Endodermal cell (in vitro differentiated cells): Measurements from ENCODE around the gene SPEN. TPM values are rescaled to one million over a fixed set of nuclear protein-coding genes. Genes with fewer than 3 reads are reported as not detected.

Source experiments
- DNase-seq: peaks from one replicate; pipeline ENCODE4 v3.0.0-alpha.2; 2017
- H3K27ac ChIP-seq: 2 replicates; pipeline ENCODE4 v1.5.1; 2013; ENCODE audit warnings: mild to moderate bottlenecking, low read depth, low read length, moderate library complexity
- H3K27me3 ChIP-seq: 2 replicates; pipeline ENCODE4 v1.6.1; 2013; ENCODE audit warnings: mild to moderate bottlenecking, low read length, moderate library complexity; ENCODE audit not compliant: insufficient read depth, control insufficient read depth, poor library complexity, severe bottlenecking
- H3K36me3 ChIP-seq: 2 replicates; pipeline ENCODE4 v1.7.0; 2013; ENCODE audit warnings: mild to moderate bottlenecking, low read length, moderate library complexity; ENCODE audit not compliant: control insufficient read depth, insufficient read depth
- H3K4me1 ChIP-seq: one replicate; pipeline ENCODE4 v1.7.0; 2013; ENCODE audit warnings: low read length; ENCODE audit not compliant: control insufficient read depth, insufficient read depth
- H3K4me3 ChIP-seq: 2 replicates; pipeline ENCODE4 v1.5.1; 2013; ENCODE audit warnings: mild to moderate bottlenecking, low read length, moderate library complexity
- H3K9ac ChIP-seq: 2 replicates; pipeline ENCODE4 v1.6.1; 2013; ENCODE audit warnings: mild to moderate bottlenecking, low read length, moderate library complexity; ENCODE audit not compliant: poor library complexity, severe bottlenecking; ENCODE audit errors: extremely low read depth
- H3K9me3 ChIP-seq: 2 replicates; pipeline ENCODE4 v1.6.1; 2013; ENCODE audit warnings: mild to moderate bottlenecking, low read length, moderate library complexity; ENCODE audit not compliant: control insufficient read depth
- H3K27ac Mint-ChIP-seq: 2 replicates; pipeline ENCODE4 v1.8.0; 2020; ENCODE audit warnings: mixed read lengths
- H3K27me3 Mint-ChIP-seq: 2 replicates; pipeline ENCODE4 v1.8.0; 2021; ENCODE audit warnings: mild to moderate bottlenecking, mixed read lengths; ENCODE audit not compliant: insufficient read depth
- H3K36me3 Mint-ChIP-seq: 2 replicates; pipeline ENCODE4 v1.8.0; 2020; ENCODE audit warnings: low read depth, mixed read lengths
- H3K4me1 Mint-ChIP-seq: 2 replicates; pipeline ENCODE4 v1.8.0; 2020; ENCODE audit warnings: mixed read lengths
- H3K4me3 Mint-ChIP-seq: 2 replicates; pipeline ENCODE4 v1.8.0; 2020; ENCODE audit warnings: mild to moderate bottlenecking, moderate library complexity, mixed read lengths
- H3K9me3 Mint-ChIP-seq: 2 replicates; pipeline ENCODE4 v1.8.0; 2020; ENCODE audit warnings: mild to moderate bottlenecking, mixed read lengths
- WGBS, 2 experiments: methylation state at CpG; one replicate each; pipeline versions ENCODE4 v1.1.5 to v1.1.7; 2013; ENCODE audit warnings: missing lambda C conversion rate in 2 of 2, mixed read lengths in 1 of 2; ENCODE audit not compliant: insufficient coverage in 1 of 2, insufficient read length in 1 of 2; 5-methylcytosine and 5-hydroxymethylcytosine counted together
- total RNA-seq, 2 donors: library from RNA; stranded (reverse); fragmentation: NEBNext Ultra II Directional in 1 of 2; extraction: Animal tissue kit (Norgen Biotek cat#: 25700) in 1 of 2; gene quantifications; 2 replicates in 1 of 2; 3 replicates in 1 of 2; pipeline ENCODE4 v1.2.1, GENCODE V29; 2021
- TF ChIP-seq, protein P1 (sequence below): fragments of 200-600 bp; sonication (generic); conservative IDR thresholded peaks from 2 replicates; pipeline ENCODE4 v1.5.0; 2021; ENCODE audit warnings: antibody characterized with exemption, mild to moderate bottlenecking

The SPEN gene
- total RNA-seq, 2 donors from 2014 or later, result 61.5 to 71.9 TPM

DNA sequence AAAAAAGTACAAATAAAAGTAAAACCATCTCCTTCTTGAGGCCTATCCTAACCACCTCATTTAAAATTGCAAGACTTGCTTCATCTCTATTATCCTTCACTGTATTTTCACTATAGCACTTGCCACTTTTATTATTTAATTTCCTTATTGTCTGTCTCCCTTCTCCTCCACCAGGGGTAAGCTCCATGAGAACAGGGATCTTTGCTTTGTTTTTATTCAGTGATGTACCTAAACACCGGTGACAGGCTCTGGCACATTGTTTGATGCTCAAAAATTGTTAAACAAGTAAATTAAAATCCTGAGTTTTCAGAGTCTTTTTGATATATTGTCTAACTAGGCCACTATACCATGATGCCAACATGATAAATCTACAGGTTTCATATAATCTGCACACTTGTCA is 17.2 kb upstream of the SPEN start:
- Histone ChIP-seq H3K27me3 (no peaks in the 10 kb centered on the region), H3K9ac (no peak overlapping the region), H3K27ac (no peak overlapping the region), H3K9me3 (no peaks in the 10 kb centered on the region), H3K4me1 (no peaks in the 10 kb centered on the region), H3K4me3 (no peak overlapping the region), H3K36me3 (no peaks in the 10 kb centered on the region)
- no peak overlapping the region for H3K27ac Mint-ChIP-seq
- TF ChIP-seq, protein P1, sequence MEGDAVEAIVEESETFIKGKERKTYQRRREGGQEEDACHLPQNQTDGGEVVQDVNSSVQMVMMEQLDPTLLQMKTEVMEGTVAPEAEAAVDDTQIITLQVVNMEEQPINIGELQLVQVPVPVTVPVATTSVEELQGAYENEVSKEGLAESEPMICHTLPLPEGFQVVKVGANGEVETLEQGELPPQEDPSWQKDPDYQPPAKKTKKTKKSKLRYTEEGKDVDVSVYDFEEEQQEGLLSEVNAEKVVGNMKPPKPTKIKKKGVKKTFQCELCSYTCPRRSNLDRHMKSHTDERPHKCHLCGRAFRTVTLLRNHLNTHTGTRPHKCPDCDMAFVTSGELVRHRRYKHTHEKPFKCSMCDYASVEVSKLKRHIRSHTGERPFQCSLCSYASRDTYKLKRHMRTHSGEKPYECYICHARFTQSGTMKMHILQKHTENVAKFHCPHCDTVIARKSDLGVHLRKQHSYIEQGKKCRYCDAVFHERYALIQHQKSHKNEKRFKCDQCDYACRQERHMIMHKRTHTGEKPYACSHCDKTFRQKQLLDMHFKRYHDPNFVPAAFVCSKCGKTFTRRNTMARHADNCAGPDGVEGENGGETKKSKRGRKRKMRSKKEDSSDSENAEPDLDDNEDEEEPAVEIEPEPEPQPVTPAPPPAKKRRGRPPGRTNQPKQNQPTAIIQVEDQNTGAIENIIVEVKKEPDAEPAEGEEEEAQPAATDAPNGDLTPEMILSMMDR, result peak; percentile 55
- peaks cover 7% of the 10 kb centered on the region for H3K36me3 Mint-ChIP-seq
- no peaks in the 10 kb centered on the region for H3K9me3 Mint-ChIP-seq
- no peaks in the 10 kb centered on the region for H3K27me3 Mint-ChIP-seq
- WGBS, 2 experiments, result 40 to 44% methylated on average over 1 of the region's 1 CpG
- H3K4me3 Mint-ChIP-seq, result no peak overlapping the region
- DNase-seq, result no peak
- peaks cover 4% of the 10 kb centered on the region for H3K4me1 Mint-ChIP-seq

DNA sequence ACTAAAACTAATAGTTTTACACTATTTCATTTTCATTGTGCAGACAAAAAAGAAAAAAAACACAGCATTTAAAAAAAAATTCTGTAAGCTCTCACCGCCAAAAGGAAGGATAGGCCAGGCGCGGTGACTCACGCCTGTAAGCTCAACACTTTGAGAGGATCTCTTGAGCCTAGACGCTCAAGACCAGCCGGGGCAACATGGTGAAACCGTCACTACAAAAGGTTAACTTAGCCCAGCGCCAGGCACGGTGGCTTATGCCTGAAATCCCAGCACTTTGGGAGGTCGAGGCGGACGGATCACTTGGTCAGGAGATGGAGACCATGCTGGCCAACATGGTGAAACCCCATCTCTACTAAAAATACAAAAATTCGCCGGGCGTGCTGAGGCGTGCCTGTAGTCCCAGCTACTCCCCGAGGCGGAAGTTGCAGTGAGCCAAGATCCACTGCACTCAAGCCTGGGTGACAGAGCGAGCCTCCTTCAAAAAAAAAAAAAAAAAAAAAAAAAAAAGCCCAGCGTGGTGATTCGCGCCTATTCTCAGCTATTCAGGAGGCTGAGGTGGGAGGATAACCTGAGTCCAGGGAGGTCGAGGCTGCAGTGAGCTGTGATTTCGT is 14.3 kb upstream of the SPEN start:
- no peaks in the 10 kb centered on the region for H3K27me3 Mint-ChIP-seq
- Histone ChIP-seq H3K27ac (no peak overlapping the region), H3K9ac (no peak overlapping the region), H3K4me1 (no peaks in the 10 kb centered on the region), H3K36me3 (no peaks in the 10 kb centered on the region), H3K27me3 (no peaks in the 10 kb centered on the region), H3K4me3 (peak overlapping the region; percentile 94), H3K9me3 (no peaks in the 10 kb centered on the region)
- H3K4me1 Mint-ChIP-seq, result peaks cover 8% of the 10 kb centered on the region
- peak; percentile 52 for DNase-seq
- no peaks in the 10 kb centered on the region for H3K9me3 Mint-ChIP-seq
- H3K36me3 Mint-ChIP-seq, result peaks cover 7% of the 10 kb centered on the region
- H3K27ac Mint-ChIP-seq, result no peak overlapping the region
- TF ChIP-seq, protein P1, result no peak
- 92 to 94% methylated on average over 17 to 24 of the region's 24 CpGs for WGBS, 2 experiments
- H3K4me3 Mint-ChIP-seq, result peak overlapping the region; percentile 86

DNA sequence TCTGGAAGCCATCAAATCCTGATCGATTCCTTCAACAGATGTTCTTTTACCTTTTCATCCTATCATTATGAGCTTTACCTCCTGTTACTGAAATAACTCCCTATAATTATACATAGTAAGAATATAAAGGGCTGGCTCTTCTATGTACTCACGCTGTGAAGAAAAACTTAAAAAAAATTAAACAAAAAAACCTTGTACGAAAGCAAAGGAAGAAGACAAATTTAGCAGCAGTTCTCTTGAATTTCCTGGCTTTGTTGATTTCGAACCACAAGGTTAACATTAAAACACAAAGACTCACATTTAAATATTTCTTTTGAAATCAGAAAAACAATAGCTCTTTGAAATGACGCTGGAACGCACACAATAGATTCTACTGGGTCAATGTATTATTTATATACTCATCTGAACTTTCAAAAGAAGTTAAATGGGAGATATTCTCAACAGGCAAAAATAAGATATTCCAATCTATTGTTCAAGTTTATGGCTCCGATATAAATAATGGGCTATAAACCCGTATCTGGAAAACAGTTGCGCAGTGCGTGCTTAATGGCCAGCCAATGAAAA is 13.6 kb upstream of the SPEN start:
- Mint-ChIP-seq H3K9me3 (no peaks in the 10 kb centered on the region), H3K36me3 (peaks cover 7% of the 10 kb centered on the region), H3K27ac (peak overlapping the region; percentile 99), H3K4me1 (peaks cover 8% of the 10 kb centered on the region), H3K4me3 (peak overlapping the region; percentile 86), H3K27me3 (no peaks in the 10 kb centered on the region)
- Histone ChIP-seq H3K27me3 (no peaks in the 10 kb centered on the region), H3K9me3 (no peaks in the 10 kb centered on the region), H3K4me3 (peak overlapping the region; percentile 94), H3K36me3 (no peaks in the 10 kb centered on the region), H3K4me1 (no peaks in the 10 kb centered on the region), H3K27ac (peak overlapping the region; percentile 100), H3K9ac (peak overlapping the region; percentile 99)
- WGBS, 2 experiments, result 13 to 15% methylated on average over 10 of the region's 10 CpGs
- no peak for DNase-seq
- TF ChIP-seq, protein P1, result no peak
